Loucy (cell line): ENCODE measurements around the gene PID1.
A peak's percentile ranks its signal among the peaks of the same experiment; 100 is the strongest.

ENCODE experiments used
- H2AFZ ChIP-seq: fragments of 200-600 bp; sonication (generic); 2 replicates; pipeline ENCODE4 v1.6.0; 2016; ENCODE audit warnings: antibody characterized with exemption, mild to moderate bottlenecking, low read length, moderate library complexity
- H3F3A ChIP-seq: fragments of 200-600 bp; 2 replicates; pipeline ENCODE4 v1.6.0; 2016; ENCODE audit warnings: antibody characterized with exemption, low read depth, mild to moderate bottlenecking
- H3K27me3 ChIP-seq: fragments of 200-600 bp; sonication (generic); 2 replicates; pipeline ENCODE4 v1.6.1; 2014; ENCODE audit warnings: low read length, mild to moderate bottlenecking; ENCODE audit not compliant: insufficient read depth, poor library complexity, severe bottlenecking
- H3K36me3 ChIP-seq: fragments of 200-600 bp; sonication (generic); 2 replicates; pipeline ENCODE4 v1.6.1; 2016; ENCODE audit warnings: low read length; ENCODE audit not compliant: insufficient read depth
- H3K4me1 ChIP-seq: fragments of 200-600 bp; sonication (generic); 2 replicates; pipeline ENCODE4 v1.5.1; 2014; ENCODE audit warnings: low read length, mild to moderate bottlenecking; ENCODE audit not compliant: insufficient read depth, poor library complexity, severe bottlenecking
- H3K4me2 ChIP-seq: fragments of 200-600 bp; sonication (generic); 2 replicates; pipeline ENCODE4 v1.6.0; 2014; ENCODE audit warnings: antibody characterized with exemption, low read length, low read depth, mild to moderate bottlenecking; ENCODE audit not compliant: poor library complexity, severe bottlenecking
- H3K4me3 ChIP-seq: fragments of 200-600 bp; sonication (generic); 2 replicates; pipeline ENCODE4 v1.5.1; 2014; ENCODE audit warnings: low read length, mild to moderate bottlenecking, mixed read lengths; ENCODE audit not compliant: poor library complexity, severe bottlenecking
- H3K79me2 ChIP-seq: fragments of 200-600 bp; sonication (generic); 2 replicates; pipeline ENCODE4 v1.6.1; 2014; ENCODE audit warnings: low read length; ENCODE audit not compliant: insufficient read depth
- H3K9ac ChIP-seq: fragments of 200-600 bp; sonication (generic); 2 replicates; pipeline ENCODE4 v1.6.0; 2014; ENCODE audit warnings: mild to moderate bottlenecking, low read depth, low read length, moderate library complexity; ENCODE audit not compliant: poor library complexity, severe bottlenecking
- H3K9me2 ChIP-seq: fragments of 200-600 bp; sonication (generic); replicated peaks from 2 replicates; pipeline ENCODE4 v1.6.1; 2016; ENCODE audit warnings: low read depth, low read length, mixed read lengths
- H3K9me3 ChIP-seq: fragments of 200-600 bp; sonication (generic); 2 replicates; pipeline ENCODE4 v1.6.1; 2014; ENCODE audit warnings: mild to moderate bottlenecking, antibody characterized with exemption, low read length, low read depth; ENCODE audit not compliant: insufficient read depth
- H4K20me1 ChIP-seq: fragments of 200-600 bp; sonication (generic); 2 replicates; pipeline ENCODE4 v1.6.0; 2014; ENCODE audit warnings: antibody characterized with exemption, low read length, mild to moderate bottlenecking; ENCODE audit not compliant: insufficient read depth, poor library complexity, severe bottlenecking
- CTCF ChIP-seq: fragments of 200-600 bp; sonication (generic); conservative IDR thresholded peaks from 2 replicates; pipeline ENCODE4 v1.5.1; 2014; ENCODE audit warnings: mild to moderate bottlenecking, antibody characterized with exemption, low read length
- EZH2phosphoT487 ChIP-seq: fragments of 200-600 bp; IDR thresholded peaks from 2 replicates; pipeline ENCODE4 v1.6.1; 2018; ENCODE audit warnings: antibody characterized with exemption, mild to moderate bottlenecking, moderate library complexity, borderline replicate concordance

Gene PID1

GRCh38 chr2:229089776-229090175 is 181.3 kb downstream of the PID1 start:
- Histone ChIP-seq H3F3A (peaks cover 10% of the 10 kb centered on the region; the same call in 1 of the 2 replicates), H3K36me3 (no peaks in the 10 kb centered on the region), H3K27me3 (no peaks in the 10 kb centered on the region), H3K4me1 (peaks cover 54% of the 10 kb centered on the region), H3K4me3 (peak overlapping the region; percentile 46), H3K79me2 (no peaks in the 10 kb centered on the region), H3K9ac (peak overlapping the region; percentile 68), H3K4me2 (peak overlapping the region; percentile 58), H4K20me1 (no peaks in the 10 kb centered on the region), H3K9me3 (no peaks in the 10 kb centered on the region), H3K9me2 (no peaks in the 10 kb centered on the region), H2AFZ (peak overlapping the region; percentile 15; the same call in 1 of the 2 replicates)
- no peak for TF ChIP-seq CTCF
- no peak for TF ChIP-seq EZH2phosphoT487

- H3K36me3 ChIP-seq: no peaks in the 10 kb centered on the region
- H2AFZ ChIP-seq: 0 out of 2 replicates have a peak overlapping the region, but pooled peaks have one; percentile 15
- H3K9me2 ChIP-seq: no peaks in the 10 kb centered on the region
- peak overlapping the region; percentile 46 for H3K4me3 ChIP-seq
- H3K9ac ChIP-seq: peak overlapping the region; percentile 68
- no peaks in the 10 kb centered on the region for H3K27me3 ChIP-seq
- H3F3A ChIP-seq: peaks cover 10% of the 10 kb centered on the region; the same call in 1 of the 2 replicates
- H3K79me2 ChIP-seq: no peaks in the 10 kb centered on the region
- no peaks in the 10 kb centered on the region for H3K9me3 ChIP-seq
- peaks cover 54% of the 10 kb centered on the region for H3K4me1 ChIP-seq
- TF ChIP-seq EZH2phosphoT487: no peak
- TF ChIP-seq CTCF: no peak
- peak overlapping the region; percentile 58 for H3K4me2 ChIP-seq
- no peaks in the 10 kb centered on the region for H4K20me1 ChIP-seq
Measured at GRCh38 chr2:229088966-229089700, 182.0 kb downstream of the PID1 start.

GRCh38 chr2:229088517-229088913 is 182.6 kb downstream of the PID1 start:
- H3K36me3 ChIP-seq: no peaks in the 10 kb centered on the region
- H3K9me3 ChIP-seq: no peaks in the 10 kb centered on the region
- H3K4me2 ChIP-seq: peak overlapping the region; percentile 58

More at GRCh38 chr2:229088517-229088913, 182.6 kb downstream of the PID1 start:
- Histone ChIP-seq H3F3A (peaks cover 10% of the 10 kb centered on the region; the same call in 1 of the 2 replicates), H3K4me3 (peak overlapping the region; percentile 46), H3K79me2 (no peaks in the 10 kb centered on the region), H3K9me2 (no peaks in the 10 kb centered on the region), H3K4me1 (peaks cover 54% of the 10 kb centered on the region), H2AFZ (0 out of 2 replicates have a peak overlapping the region, but pooled peaks have one; percentile 2), H3K9ac (peak overlapping the region; percentile 68), H3K27me3 (no peaks in the 10 kb centered on the region), H4K20me1 (no peaks in the 10 kb centered on the region)
- TF ChIP-seq CTCF (no peak), EZH2phosphoT487 (no peak)
